GM06990 (cell line): ENCODE results near the gene GKN1.

ENCODE experiments used
- DNase-seq: peaks from one replicate; pipeline ENCODE4 v3.0.0-alpha.2; 2011; ENCODE audit not compliant: insufficient read length; ENCODE audit errors: extremely low read depth
- H3K27me3 ChIP-seq: replicated peaks from 2 replicates; pipeline ENCODE4 v1.6.0; 2011; ENCODE audit warnings: low read length; ENCODE audit not compliant: control insufficient read depth, insufficient read depth
- H3K36me3 ChIP-seq: 2 replicates; pipeline ENCODE4 v1.5.1; 2011; ENCODE audit warnings: low read length; ENCODE audit not compliant: control insufficient read depth, insufficient read depth
- H3K4me3 ChIP-seq: replicated peaks from 2 replicates; pipeline ENCODE4 v1.5.1; 2011; ENCODE audit warnings: low read depth, mild to moderate bottlenecking, control low read depth, low read length
- TF ChIP-seq, protein P1 (sequence below): IDR thresholded peaks from 2 replicates; pipeline ENCODE4 v1.5.1; 2011; ENCODE audit warnings: low read length, control low read depth, mild to moderate bottlenecking, inconsistent platforms; ENCODE audit not compliant: insufficient read depth, poor library complexity, severe bottlenecking

Gene GKN1

DNA sequence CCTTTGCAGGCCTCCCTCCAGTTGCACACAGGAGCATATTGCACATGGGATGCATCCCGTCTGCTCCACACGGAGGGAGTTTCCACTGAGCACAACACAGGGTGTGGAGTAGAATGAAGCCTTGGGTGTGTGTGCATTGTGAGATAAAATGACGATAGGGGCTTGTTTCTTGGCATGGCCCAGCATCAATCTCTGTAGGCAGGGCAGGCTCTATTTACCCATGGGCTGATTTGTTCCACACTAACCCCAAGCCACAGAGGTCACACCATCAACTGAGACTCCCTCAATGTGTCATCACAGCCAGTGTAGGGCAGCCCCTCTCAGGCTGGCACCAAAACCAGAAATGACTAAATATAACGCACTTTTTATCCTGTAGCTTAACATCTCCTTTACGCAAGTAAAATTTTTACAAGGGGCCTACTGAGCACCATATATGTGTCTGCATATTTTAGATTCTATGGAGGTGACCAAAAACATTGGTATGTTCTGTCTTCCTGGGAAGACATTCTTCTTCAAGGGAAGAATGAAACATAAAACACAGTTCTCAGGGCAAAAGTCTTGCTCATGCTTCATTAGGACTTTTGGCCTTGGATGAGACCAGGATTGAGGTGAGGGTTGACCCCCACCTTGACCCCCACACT is 2.7 kb upstream of the GKN1 start:
- H3K27me3 ChIP-seq, result no peaks in the 10 kb centered on the region; the same call in 1 of the 2 replicates
- no peaks in the 10 kb centered on the region for H3K36me3 ChIP-seq
- no peak for DNase-seq
- no peak overlapping the region for H3K4me3 ChIP-seq
- TF ChIP-seq, protein P1, sequence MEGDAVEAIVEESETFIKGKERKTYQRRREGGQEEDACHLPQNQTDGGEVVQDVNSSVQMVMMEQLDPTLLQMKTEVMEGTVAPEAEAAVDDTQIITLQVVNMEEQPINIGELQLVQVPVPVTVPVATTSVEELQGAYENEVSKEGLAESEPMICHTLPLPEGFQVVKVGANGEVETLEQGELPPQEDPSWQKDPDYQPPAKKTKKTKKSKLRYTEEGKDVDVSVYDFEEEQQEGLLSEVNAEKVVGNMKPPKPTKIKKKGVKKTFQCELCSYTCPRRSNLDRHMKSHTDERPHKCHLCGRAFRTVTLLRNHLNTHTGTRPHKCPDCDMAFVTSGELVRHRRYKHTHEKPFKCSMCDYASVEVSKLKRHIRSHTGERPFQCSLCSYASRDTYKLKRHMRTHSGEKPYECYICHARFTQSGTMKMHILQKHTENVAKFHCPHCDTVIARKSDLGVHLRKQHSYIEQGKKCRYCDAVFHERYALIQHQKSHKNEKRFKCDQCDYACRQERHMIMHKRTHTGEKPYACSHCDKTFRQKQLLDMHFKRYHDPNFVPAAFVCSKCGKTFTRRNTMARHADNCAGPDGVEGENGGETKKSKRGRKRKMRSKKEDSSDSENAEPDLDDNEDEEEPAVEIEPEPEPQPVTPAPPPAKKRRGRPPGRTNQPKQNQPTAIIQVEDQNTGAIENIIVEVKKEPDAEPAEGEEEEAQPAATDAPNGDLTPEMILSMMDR, result no peak

DNA sequence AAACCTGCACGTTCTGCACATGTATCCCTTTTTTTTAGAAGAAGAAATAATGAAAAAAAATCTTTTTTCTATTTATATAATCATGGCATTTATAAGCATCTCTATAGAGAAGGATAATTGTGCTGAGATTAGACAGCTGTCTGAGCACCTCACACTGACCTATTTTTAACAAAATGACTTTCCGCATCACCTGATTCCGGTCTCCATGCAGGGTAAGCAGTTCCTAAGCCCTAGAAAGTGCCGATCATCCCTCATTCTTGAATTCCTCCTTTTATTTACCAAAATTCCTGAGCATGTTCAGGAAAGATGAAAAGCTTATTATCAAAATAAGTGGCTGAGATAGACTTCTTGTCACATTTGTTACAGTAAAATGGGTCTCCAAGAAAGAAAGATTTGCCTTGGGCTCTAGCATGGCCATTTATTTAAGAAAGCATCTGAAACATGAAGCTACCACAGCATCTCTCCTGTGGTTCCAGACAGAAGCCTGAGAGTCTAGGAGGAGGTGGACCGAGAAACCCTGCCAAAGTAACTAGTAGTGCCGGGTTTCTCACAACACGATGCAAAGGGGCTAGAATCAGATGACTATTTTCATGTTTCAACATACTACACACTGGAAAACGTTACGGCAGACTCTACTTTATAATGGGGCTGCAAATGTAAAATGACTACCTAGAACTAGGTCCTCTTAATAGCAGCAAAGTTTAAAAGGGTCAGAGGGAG is 670 bp downstream of the GKN1 start:
- H3K4me3 ChIP-seq, result no peak overlapping the region
- DNase-seq, result no peak
- H3K27me3 ChIP-seq, result no peaks in the 10 kb centered on the region; the same call in 1 of the 2 replicates
- TF ChIP-seq, protein P1, result no peak
- no peaks in the 10 kb centered on the region for H3K36me3 ChIP-seq

DNA sequence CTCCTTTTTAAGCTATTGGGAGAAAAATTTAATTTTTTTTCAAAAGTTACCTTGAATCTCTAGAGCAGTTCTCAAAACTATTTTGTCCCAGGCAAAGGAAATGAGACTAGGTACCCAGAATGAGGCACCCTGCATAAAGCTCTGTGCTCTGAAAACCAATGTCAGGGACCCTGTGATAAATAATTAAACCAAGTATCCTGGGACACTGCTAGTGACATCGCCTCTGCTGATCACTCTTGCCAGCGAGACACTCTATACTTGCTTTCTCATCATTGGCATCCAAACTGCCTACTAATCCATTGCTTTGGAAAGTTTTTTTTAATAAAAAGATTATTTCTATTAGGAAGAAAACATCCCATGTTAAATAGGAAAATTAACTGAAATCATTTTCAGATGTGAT is 1.4 kb downstream of the GKN1 start:
- Histone ChIP-seq H3K4me3 (no peak overlapping the region), H3K36me3 (no peaks in the 10 kb centered on the region), H3K27me3 (no peaks in the 10 kb centered on the region; the same call in 1 of the 2 replicates)
- no peak for DNase-seq
- TF ChIP-seq, protein P1, result no peak

DNA sequence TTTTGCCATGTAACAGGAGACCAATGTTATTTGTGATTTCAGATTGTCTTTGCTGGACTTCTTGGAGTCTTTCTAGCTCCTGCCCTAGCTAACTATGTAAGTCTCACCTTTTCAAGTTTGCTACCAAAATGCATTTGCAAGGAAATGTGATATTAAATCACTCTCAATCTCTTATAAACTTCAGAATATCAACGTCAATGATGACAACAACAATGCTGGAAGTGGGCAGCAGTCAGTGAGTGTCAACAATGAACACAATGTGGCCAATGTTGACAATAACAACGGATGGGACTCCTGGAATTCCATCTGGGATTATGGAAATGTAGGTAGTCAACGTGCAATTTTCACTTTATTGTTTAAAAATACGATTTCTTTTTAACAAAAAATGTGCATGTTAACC is 3.0 kb downstream of the GKN1 start:
- no peak for DNase-seq
- Histone ChIP-seq H3K36me3 (no peaks in the 10 kb centered on the region), H3K4me3 (no peak overlapping the region), H3K27me3 (no peaks in the 10 kb centered on the region; the same call in 1 of the 2 replicates)
- TF ChIP-seq, protein P1, result no peak

DNA sequence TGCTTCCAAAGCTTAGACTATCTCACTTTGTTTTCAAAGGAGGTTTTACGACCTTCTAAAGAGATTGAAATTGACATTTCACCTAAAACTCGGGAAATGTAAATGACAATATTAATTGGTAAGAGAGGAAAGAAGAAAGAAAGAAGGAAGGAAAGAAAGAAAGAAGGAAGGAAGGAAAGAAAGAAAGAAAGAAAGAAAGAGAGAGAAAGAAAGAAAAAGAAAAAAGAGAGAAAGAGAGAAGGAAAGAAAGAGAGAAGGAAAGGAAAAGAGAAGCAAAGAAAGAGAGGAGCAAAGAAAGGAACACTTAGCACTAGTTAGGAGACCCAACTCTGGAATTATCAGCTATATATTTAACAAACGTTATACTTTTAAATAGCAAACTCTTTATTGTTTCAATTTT is 3.7 kb downstream of the GKN1 start:
- no peak for DNase-seq
- Histone ChIP-seq H3K27me3 (no peaks in the 10 kb centered on the region; the same call in 1 of the 2 replicates), H3K36me3 (no peaks in the 10 kb centered on the region), H3K4me3 (no peak overlapping the region)
- TF ChIP-seq, protein P1, result no peak
